GM12874 (cell line): Measurements from ENCODE around the gene SPEM3.
A peak's percentile ranks its signal among the peaks of the same experiment; 100 is the strongest.

Experiments used
- CTCF ChIP-seq: IDR thresholded peaks from 2 replicates; pipeline ENCODE4 v1.5.1; 2011; ENCODE audit warnings: low read depth, mild to moderate bottlenecking, control low read depth, low read length, moderate library complexity; ENCODE audit not compliant: insufficient read depth

SPEM3 gene

DNA sequence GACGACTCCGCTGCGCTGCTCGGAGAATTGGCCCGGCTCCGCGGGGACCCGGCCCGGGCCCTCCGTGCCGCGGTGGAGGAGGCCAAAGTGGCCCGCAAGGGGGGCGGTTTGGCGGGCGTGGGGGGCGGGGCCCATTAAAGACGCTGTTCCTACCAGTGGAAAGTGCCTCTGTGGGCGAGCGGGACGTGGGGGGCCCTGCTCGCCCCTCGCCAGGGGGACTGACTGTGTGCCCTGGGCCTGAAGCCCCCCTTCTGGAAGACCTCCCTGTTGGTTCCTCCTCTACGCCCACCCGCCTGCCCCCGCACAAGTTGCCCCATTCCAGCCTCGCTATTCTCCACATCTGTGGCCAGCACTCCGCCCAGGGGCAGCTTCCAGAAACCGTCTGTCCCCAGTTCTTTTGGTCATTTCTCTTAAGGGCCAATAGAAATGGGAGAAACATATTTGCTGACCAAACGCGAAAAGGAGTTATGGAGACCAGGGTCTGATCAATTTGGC is 8.8 kb downstream of the SPEM3 start:
- no peak for TF ChIP-seq CTCF

GRCh38 chr17:7437950-7438614 is 9.4 kb downstream of the SPEM3 start:
- TF ChIP-seq CTCF, result no peak

DNA sequence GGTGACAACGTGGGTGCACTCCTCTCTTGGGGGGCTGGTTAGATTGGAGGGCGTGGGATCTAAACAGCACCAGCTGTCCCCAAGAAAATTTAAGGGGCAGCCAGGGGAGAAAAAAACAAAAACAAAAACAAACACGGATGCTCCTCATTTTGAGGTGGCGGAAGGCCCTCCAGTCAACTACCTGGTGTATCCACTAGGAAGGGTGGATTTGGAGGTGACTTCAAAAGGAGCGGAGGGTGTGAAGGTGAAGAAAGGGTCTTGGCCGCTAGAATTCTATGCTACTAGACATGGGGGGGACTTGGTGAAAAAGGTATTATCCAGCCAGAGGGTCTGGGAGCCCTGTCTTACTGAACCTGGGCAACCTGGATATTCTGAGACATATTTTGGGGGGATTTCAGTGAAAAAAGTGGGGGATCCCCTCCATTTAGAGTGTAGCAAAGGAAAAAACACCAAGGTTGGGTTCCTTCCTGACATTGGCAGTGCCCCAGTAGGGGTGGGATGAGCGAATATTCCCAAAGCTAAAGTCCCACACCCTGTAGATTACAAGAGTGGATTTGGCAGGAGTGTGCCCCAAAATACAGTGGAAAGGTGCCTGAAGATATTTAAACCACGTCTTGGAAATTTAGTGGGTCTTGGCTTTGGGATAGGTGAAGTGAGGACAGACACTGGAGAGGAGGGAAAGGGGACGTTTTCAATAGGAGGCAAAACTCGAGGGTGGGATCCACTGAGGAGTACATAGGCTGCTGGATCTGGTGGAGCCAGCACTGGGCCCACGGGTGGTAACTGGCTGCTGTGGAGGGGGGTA is 10.2 kb downstream of the SPEM3 start:
- no peak for TF ChIP-seq CTCF

DNA sequence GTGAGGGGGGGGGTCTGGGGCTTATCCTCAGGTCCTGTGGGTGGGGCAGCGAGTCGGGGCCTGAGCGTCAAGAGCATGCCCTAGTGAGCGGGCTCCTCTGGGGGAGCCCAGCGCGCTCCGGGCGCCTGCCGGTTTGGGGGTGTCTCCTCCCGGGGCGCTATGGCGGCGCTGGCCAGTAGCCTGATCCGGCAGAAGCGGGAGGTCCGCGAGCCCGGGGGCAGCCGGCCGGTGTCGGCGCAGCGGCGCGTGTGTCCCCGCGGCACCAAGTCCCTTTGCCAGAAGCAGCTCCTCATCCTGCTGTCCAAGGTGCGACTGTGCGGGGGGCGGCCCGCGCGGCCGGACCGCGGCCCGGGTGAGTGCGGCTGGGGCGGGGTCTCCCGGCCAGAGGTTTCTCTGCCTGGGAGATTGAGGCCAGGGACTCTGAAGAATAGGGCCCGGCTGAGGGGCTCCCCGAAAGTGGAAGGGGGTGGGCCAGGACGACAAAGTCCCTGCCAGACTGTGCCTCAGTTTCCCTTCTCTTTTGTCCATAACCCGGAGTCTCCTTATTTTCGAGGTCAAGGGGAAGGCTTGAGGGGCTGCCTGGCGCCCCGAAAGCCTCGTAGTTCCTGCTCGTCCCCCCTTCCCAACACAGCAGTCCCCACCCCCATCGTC is 10.9 kb downstream of the SPEM3 start, which contains the start of gene FGF11:
TSS of gene FGF11 (plus strand) at position 51 of the 651 bp plus-strand sequence. CDS start at position 160, 109 bp downstream.
- TF ChIP-seq CTCF, result no peak

DNA sequence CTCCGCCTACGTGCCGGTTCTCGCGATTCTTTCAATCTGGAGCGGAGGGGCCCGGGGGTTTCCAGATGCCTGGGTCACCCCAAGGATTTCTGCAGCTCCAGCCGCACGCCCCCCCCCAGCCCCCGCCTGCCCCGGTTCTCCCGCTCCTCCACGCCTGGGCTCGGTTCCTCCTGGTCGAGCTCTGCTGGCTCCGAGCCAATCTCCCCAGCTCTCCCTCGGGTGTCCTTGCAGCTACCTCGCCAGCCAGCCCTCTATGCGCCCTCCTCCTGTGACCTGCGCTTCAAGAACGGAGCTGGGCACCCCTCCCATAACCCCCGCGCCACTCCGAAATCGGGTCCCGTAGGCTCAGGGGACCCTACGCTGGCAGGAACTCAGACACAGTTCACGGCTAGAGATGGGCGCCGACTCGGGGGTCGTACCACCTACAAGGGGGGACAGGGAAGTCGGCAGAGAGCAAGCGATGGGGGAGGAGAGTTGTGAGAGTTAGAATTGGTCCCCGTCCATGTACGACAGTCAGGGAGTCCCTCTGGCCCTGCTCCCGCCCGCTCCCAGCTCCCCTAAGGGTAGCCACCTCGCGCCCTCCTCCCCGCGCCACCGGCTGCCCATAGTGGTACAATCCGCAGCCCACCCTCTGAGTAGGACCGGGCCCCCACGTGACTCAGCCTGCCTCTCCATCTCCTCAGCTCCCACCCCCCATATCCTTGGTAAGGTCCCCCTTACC is 11.6 kb downstream of the SPEM3 start:
- TF ChIP-seq CTCF, result no peak

DNA sequence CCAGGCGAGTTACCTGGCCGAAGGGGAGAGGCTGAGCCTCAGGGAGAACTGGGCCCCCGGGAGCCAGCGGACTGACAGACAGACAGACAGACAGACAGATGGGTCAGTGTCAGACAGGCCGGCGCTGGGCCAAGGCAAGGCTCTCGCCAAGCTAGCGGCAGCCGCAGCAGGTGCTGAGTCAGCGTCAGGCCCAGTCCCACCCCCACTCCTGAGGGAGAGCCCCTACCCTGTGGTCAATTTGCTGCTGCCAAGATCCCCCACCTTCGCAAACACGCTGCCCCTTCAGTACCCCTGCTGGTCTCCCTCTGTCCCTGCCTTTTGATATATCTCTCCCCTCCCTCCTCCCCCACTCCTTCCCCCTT is 12.2 kb downstream of the SPEM3 start:
- peak; percentile 11; the same call in 1 of the 2 replicates for TF ChIP-seq CTCF

DNA sequence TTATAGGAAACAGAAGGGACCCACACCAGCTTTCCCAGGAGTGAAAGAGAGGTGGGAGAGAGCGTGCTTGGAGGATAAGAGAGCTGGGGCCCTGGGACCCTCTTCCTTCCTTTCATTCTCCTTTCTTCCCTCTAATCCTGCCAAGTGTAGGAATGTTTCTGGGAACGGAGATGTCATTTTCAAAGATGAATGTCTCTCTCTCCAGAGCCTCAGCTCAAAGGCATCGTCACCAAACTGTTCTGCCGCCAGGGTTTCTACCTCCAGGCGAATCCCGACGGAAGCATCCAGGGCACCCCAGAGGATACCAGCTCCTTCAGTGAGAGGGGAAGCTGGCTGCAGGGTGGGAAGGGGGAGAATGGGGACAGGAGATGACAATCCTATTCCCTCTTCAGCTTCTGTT is 12.6 kb downstream of the SPEM3 start:
- no peak for TF ChIP-seq CTCF
